Ovary (tissue), 9 donors: ENCODE data around the gene ADGRG3. TPM values are rescaled to one million over a fixed set of nuclear protein-coding genes. Genes with fewer than 3 reads are reported as not detected.

Source experiments
- DNase-seq, 5 donors: peaks; one replicate each; pipeline ENCODE4 v3.0.0-alpha.2; 2019 to 2020
- H3K27ac ChIP-seq, 2 donors: fragments of 200-600 bp; one replicate each; pipeline versions ENCODE4 v1.5.1 to v1.8.0; 2019 to 2022
- H3K27me3 ChIP-seq: fragments of 200-600 bp; one replicate; pipeline ENCODE4 v1.8.0; 2022
- H3K36me3 ChIP-seq: fragments of 200-600 bp; sonication (generic); one replicate; pipeline ENCODE4 v1.5.1; 2019
- H3K4me1 ChIP-seq: one replicate; pipeline ENCODE4 v1.8.1; 2013; ENCODE audit warnings: mild to moderate bottlenecking, moderate library complexity; ENCODE audit not compliant: insufficient read depth
- H3K4me3 ChIP-seq: fragments of 200-600 bp; sonication (generic); one replicate; pipeline ENCODE4 v1.5.1; 2017
- H3K9me3 ChIP-seq, 2 donors: fragments of 200-600 bp in 1 of 2; sonication (generic) in 1 of 2; one replicate each; pipeline versions ENCODE4 v1.5.1 to v1.8.1; 2013 to 2019; ENCODE audit warnings: mild to moderate bottlenecking in 1 of 2, moderate library complexity in 1 of 2
- CTCF ChIP-seq, 3 donors: fragments of 450-650 bp in 2 of 3; fragments of 200-600 bp in 1 of 3; IDR thresholded peaks; one replicate each; pipeline versions ENCODE4 v1.5.1 to v1.8.0; 2016 to 2022; ENCODE audit warnings: antibody characterized with exemption in 3 of 3, mild to moderate bottlenecking in 1 of 3
- EP300 ChIP-seq: sonication (generic); formaldehyde crosslinking; IDR thresholded peaks from one replicate; pipeline ENCODE4 v1.6.1; 2017; ENCODE audit warnings: antibody characterized with exemption
- POLR2A ChIP-seq: fragments of 450-650 bp; IDR thresholded peaks from one replicate; pipeline ENCODE4 v1.6.1; 2017; ENCODE audit warnings: antibody characterized with exemption, mild to moderate bottlenecking, moderate library complexity
- WGBS, 3 donors: extraction: QIAGEN DNeasy Blood & Tissue Kit in 1 of 3; methylation state at CpG; one replicate each; pipeline versions ENCODE4 v1.1.5 to v1.1.7; 2013 to 2017; 5-methylcytosine and 5-hydroxymethylcytosine counted together
- intact Hi-C, 4 donors: fragments of 100-400 bp; cut with DNase I; formaldehyde crosslinking; loops; one replicate each; pipeline versions ENCODE4 v1.11.0 to v1.15.1; 2022 to 2023
- polyA plus RNA-seq, 2 donors: library from polyadenylated mRNA; stranded (reverse); fragments of 200-250 nt in 1 of 2; fragments of 350-450 nt in 1 of 2; fragmentation: Illumina TruSeq in 1 of 2; extraction: RNeasy Lipid Tissue Mini Kit (QIAGEN cat#74804) in 1 of 2; gene quantifications; one replicate each; pipeline ENCODE4 v1.2.3, GENCODE V29; 2013 to 2014
- total RNA-seq, 7 donors: library from RNA; depleted of rRNA in 2 of 7; stranded (reverse); fragments of >200 nt in 2 of 7; fragmentation: NEBNext Ultra II Directional in 3 of 7; extraction: Animal tissue kit (Norgen Biotek cat#: 25700) in 3 of 7; gene quantifications; one replicate each; pipeline versions ENCODE4 v1.1.0 to v1.2.4, GENCODE V29; 2016 to 2023
- donor health status: DM: no; HTN: no; CAD: no; lungs with moderate emphysema.
- donor health status: DM: no; HTN: no; CAD: no.
- donor health status: Bipolar disorder and iron deficiency.
- donor health status: DM: yes; HTN: yes; CAD: no.
- donor health status: DM: no; HTN: no; CAD: no.
- donor health status: DM: yes; HTN: yes; CAD: no.

Gene ADGRG3
- total and polyA plus RNA-seq, 9 donors = 0.40 to 1.7 (median 0.92) TPM

- TF ChIP-seq CTCF (IDR thresholded peaks at IDR 0.05) (no peak), POLR2A (no peak), EP300 (no peak)
- no peaks in the 10 kb centered on the region for H3K4me1 ChIP-seq
- intact Hi-C loops = no loop called here
- 77 to 90% (median 82%) methylated on average over 10 of the region's 10 CpGs for WGBS, 3 donors
- no peak overlapping the region for H3K27ac ChIP-seq
- H3K9me3 ChIP-seq = no peaks in the 10 kb centered on the region
- H3K36me3 ChIP-seq = no peaks in the 10 kb centered on the region
- DNase-seq = no peak
- H3K4me3 ChIP-seq = no peak overlapping the region
- no peaks in the 10 kb centered on the region for H3K27me3 ChIP-seq
These were observed 16.5 kb upstream of the ADGRG3 start for GRCh38 chr16:57651344-57652333.

- H3K4me1 ChIP-seq = no peaks in the 10 kb centered on the region
- intact Hi-C loops = no loop called here
- no peaks in the 10 kb centered on the region for H3K36me3 ChIP-seq
- no peak for DNase-seq
- TF ChIP-seq EP300 = no peak
- no peak for TF ChIP-seq POLR2A
- no peak for TF ChIP-seq CTCF (IDR thresholded peaks at IDR 0.05)
- no peaks in the 10 kb centered on the region for H3K9me3 ChIP-seq
- H3K27ac ChIP-seq = no peak overlapping the region
- H3K4me3 ChIP-seq = no peak overlapping the region
- 88 to 90% (median 88%) methylated on average over 23 of the region's 23 CpGs for WGBS, 3 donors
- no peaks in the 10 kb centered on the region for H3K27me3 ChIP-seq
These were observed 15.2 kb upstream of the ADGRG3 start for GRCh38 chr16:57652695-57653471.

- Histone ChIP-seq H3K36me3 (no peaks in the 10 kb centered on the region), H3K27me3 (no peaks in the 10 kb centered on the region), H3K9me3 (no peaks in the 10 kb centered on the region), H3K4me3 (no peak overlapping the region), H3K4me1 (no peaks in the 10 kb centered on the region), H3K27ac (no peak overlapping the region)
- intact Hi-C loops = no loop called here
- peak in 1 of 5 donors; percentile 65 for DNase-seq
- WGBS, 3 donors = 13 to 24% (median 18%) methylated on average over 16 of the region's 16 CpGs
- no peak for TF ChIP-seq CTCF (IDR thresholded peaks at IDR 0.05)
These were observed 14.2 kb upstream of the ADGRG3 start for GRCh38 chr16:57653936-57654335.

- Histone ChIP-seq H3K9me3 (no peaks in the 10 kb centered on the region), H3K27ac (no peak overlapping the region), H3K36me3 (no peaks in the 10 kb centered on the region), H3K27me3 (no peaks in the 10 kb centered on the region), H3K4me3 (no peak overlapping the region), H3K4me1 (no peaks in the 10 kb centered on the region)
- intact Hi-C loops = no loop called here
- no peak for DNase-seq
- no peak for TF ChIP-seq EP300
- no peak for TF ChIP-seq POLR2A
- TF ChIP-seq CTCF (IDR thresholded peaks at IDR 0.05) = no peak
- 79 to 83% (median 82%) methylated on average over 11 of the region's 11 CpGs for WGBS, 3 donors
These were observed 11.7 kb upstream of the ADGRG3 start for GRCh38 chr16:57656342-57656955.
